Measurements from ENCODE around the gene DCDC2.
"Not testable (repeated sequence)": the region's sequence is repeated elsewhere in the genome, so short reads cannot be mapped to it uniquely, and the experiment has no call there.

Gene DCDC2

GRCh38 chr6:24378473-24379097 is 20.7 kb upstream of the DCDC2 start:
- DNase-seq = no peak

GRCh38 chr6:24376871-24377270 is 19.0 kb upstream of the DCDC2 start:
- no peak for DNase-seq

- DNase-seq = no peak
These were observed 16.8 kb upstream of the DCDC2 start for GRCh38 chr6:24374612-24375011.

GRCh38 chr6:24365103-24365633 is 7.3 kb upstream of the DCDC2 start:
- not testable (repeated sequence) for DNase-seq

GRCh38 chr6:24362363-24362762 is 4.5 kb upstream of the DCDC2 start:
- DNase-seq = not testable (repeated sequence)

- peak; percentile 80 for DNase-seq
These were observed 2.0 kb upstream of the DCDC2 start for GRCh38 chr6:24359640-24360454.

GRCh38 chr6:24358219-24358821 is 461 bp upstream of the DCDC2 start:
- DNase-seq = no peak

GRCh38 chr6:24356310-24356973 is 1.4 kb downstream of the DCDC2 start:
- no peak for DNase-seq

GRCh38 chr6:24355393-24355792 is 2.5 kb downstream of the DCDC2 start:
- no peak for DNase-seq

GRCh38 chr6:24353861-24354260 is 4.0 kb downstream of the DCDC2 start:
- no peak for DNase-seq

- no peak for DNase-seq
These were observed 5.4 kb downstream of the DCDC2 start for GRCh38 chr6:24352434-24352833.

- DNase-seq = no peak
These were observed 12.9 kb downstream of the DCDC2 start for GRCh38 chr6:24344976-24345375.

- DNase-seq = no peak
These were observed 16.6 kb downstream of the DCDC2 start for GRCh38 chr6:24340998-24341938.

- no peak for DNase-seq
These were observed 17.9 kb downstream of the DCDC2 start for GRCh38 chr6:24339932-24340331.

- DNase-seq = no peak
These were observed 23.6 kb downstream of the DCDC2 start for GRCh38 chr6:24334285-24334684.

- no peak for DNase-seq
These were observed 25.5 kb downstream of the DCDC2 start for GRCh38 chr6:24332317-24332716.

- no peak for DNase-seq
These were observed 27.6 kb downstream of the DCDC2 start for GRCh38 chr6:24330137-24330732.

- no peak for DNase-seq
These were observed 28.4 kb downstream of the DCDC2 start for GRCh38 chr6:24329451-24329850.

- DNase-seq = no peak
These were observed 28.8 kb downstream of the DCDC2 start for GRCh38 chr6:24329022-24329421.

- DNase-seq = no peak
These were observed 30.1 kb downstream of the DCDC2 start for GRCh38 chr6:24327756-24328155.

- no peak for DNase-seq
These were observed 31.9 kb downstream of the DCDC2 start for GRCh38 chr6:24325978-24326377.

GRCh38 chr6:24324617-24325016 is 33.2 kb downstream of the DCDC2 start:
- no peak for DNase-seq
